COLO668 (cell line): ENCODE data around the gene VPS50.
"Not testable (repeated sequence)": the region's sequence is repeated elsewhere in the genome, so short reads cannot be mapped to it uniquely, and the experiment has no call there.

Experiments used
- DNase-seq: peaks from one replicate; lab custom pipeline; 2025; ENCODE audit not compliant: unreplicated experiment; lab: John Stamatoyannopoulos, UW

Gene VPS50

GRCh38 chr7:93239824-93240223 lies 7.7 kb downstream of the VPS50 start:
- no peak for DNase-seq

- DNase-seq: no peak
These were observed 9.9 kb downstream of the VPS50 start for GRCh38 chr7:93242106-93242505.

GRCh38 chr7:93245525-93246432 lies 13.6 kb downstream of the VPS50 start:
- no peak for DNase-seq

- DNase-seq: no peak
These were observed 17.5 kb downstream of the VPS50 start for GRCh38 chr7:93249491-93250148.

GRCh38 chr7:93258661-93259060 lies 26.5 kb downstream of the VPS50 start:
- DNase-seq: no peak

GRCh38 chr7:93262535-93262934 lies 30.4 kb downstream of the VPS50 start:
- DNase-seq: no peak

- DNase-seq: no peak
These were observed 33.1 kb downstream of the VPS50 start for GRCh38 chr7:93265220-93265619.

- DNase-seq: no peak
These were observed 47.4 kb downstream of the VPS50 start for GRCh38 chr7:93279541-93279940.

GRCh38 chr7:93284908-93285307 lies 52.7 kb downstream of the VPS50 start:
- no peak for DNase-seq

- DNase-seq: no peak
These were observed 61.1 kb downstream of the VPS50 start for GRCh38 chr7:93293229-93293628.

GRCh38 chr7:93298206-93298605 lies 66.0 kb downstream of the VPS50 start:
- DNase-seq: no peak

GRCh38 chr7:93298671-93299070 lies 66.5 kb downstream of the VPS50 start:
- DNase-seq: no peak

- DNase-seq: no peak
These were observed 69.6 kb downstream of the VPS50 start for GRCh38 chr7:93301736-93302135.

- no peak for DNase-seq
These were observed 75.0 kb downstream of the VPS50 start for GRCh38 chr7:93307131-93307660.

GRCh38 chr7:93307943-93308342 lies 75.8 kb downstream of the VPS50 start:
- no peak for DNase-seq

- DNase-seq: no peak
These were observed 78.2 kb downstream of the VPS50 start for GRCh38 chr7:93310346-93310745.

GRCh38 chr7:93314449-93314848 lies 82.3 kb downstream of the VPS50 start:
- DNase-seq: no peak

GRCh38 chr7:93315896-93316295 lies 83.7 kb downstream of the VPS50 start:
- no peak for DNase-seq

GRCh38 chr7:93316730-93317129 lies 84.6 kb downstream of the VPS50 start:
- DNase-seq: no peak

- no peak for DNase-seq
These were observed 88.7 kb downstream of the VPS50 start for GRCh38 chr7:93320887-93321286.

GRCh38 chr7:93326291-93326690 lies 94.1 kb downstream of the VPS50 start:
- DNase-seq: not testable (repeated sequence)

- DNase-seq: no peak
These were observed 95.0 kb downstream of the VPS50 start for GRCh38 chr7:93327006-93327633.
